Measurements from ENCODE around the gene RCAN1.

Gene RCAN1

DNA sequence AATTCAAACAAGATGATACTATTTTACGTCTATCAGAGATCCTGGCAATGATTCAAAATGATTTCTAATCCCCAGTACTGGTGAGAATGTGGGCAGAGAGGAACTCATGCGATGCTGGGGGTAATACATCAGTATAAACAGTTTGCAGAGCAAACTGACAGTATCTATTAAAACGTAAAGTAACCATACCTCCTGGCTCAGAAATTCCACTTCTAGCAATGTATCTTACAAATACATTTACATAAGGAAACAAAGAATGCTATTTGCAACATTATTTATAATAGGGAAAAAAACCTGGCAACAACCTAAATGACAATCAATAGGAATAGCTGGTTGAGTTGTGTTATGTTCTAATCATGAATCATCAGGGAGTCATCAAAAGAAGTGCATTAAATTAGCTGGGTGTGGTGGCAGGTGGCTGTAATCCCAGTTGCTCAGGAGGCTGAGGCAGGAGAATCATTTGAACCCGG is 15.9 kb downstream of the RCAN1 start:
- TF ChIP-seq, protein P1, sequence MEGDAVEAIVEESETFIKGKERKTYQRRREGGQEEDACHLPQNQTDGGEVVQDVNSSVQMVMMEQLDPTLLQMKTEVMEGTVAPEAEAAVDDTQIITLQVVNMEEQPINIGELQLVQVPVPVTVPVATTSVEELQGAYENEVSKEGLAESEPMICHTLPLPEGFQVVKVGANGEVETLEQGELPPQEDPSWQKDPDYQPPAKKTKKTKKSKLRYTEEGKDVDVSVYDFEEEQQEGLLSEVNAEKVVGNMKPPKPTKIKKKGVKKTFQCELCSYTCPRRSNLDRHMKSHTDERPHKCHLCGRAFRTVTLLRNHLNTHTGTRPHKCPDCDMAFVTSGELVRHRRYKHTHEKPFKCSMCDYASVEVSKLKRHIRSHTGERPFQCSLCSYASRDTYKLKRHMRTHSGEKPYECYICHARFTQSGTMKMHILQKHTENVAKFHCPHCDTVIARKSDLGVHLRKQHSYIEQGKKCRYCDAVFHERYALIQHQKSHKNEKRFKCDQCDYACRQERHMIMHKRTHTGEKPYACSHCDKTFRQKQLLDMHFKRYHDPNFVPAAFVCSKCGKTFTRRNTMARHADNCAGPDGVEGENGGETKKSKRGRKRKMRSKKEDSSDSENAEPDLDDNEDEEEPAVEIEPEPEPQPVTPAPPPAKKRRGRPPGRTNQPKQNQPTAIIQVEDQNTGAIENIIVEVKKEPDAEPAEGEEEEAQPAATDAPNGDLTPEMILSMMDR (IDR thresholded peaks at IDR 0.05; ENCODE audit: insufficient read depth, low read length, missing control alignments), result no peak
- ChIA-PET CTCF (interaction anchor here (0.6 to 6.9 kb wide), 2 partner anchors 11 to 91 kb away, joined by 3 to 336 read pairs; partner anchors contain the start of gene KCNE1), POLR2A (interaction anchor here (1.1 kb wide), 1 partner anchor 72 kb away, joined by 3 read pairs; no protein-coding TSS in a partner anchor)
- no peak for DNase-seq (ENCODE audit: low read depth, low spot score)
- H3K4me3 ChIP-seq (ENCODE audit: low read depth, low read length), result no peak overlapping the region

DNA sequence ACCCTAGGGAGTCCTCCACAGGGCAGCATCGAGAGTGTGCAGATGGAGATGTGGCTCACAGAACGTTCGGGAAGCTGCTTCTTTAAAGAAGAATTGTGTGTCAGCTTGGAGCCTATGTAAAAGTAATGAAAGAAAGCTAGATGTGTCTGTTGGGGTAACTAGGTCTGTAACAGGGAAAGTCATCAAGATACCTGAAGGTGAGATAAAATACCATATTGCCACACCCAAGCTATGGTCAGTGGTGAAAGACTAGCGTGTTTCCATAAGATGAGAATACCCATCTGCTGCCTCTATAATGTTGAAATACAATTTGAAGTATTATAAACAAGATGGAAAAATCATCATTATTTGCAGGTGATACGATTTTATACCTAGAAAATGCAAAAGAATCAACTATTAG is 17.5 kb downstream of the RCAN1 start:
- ChIA-PET POLR2A (no interaction called here), CTCF (interaction anchor here (1.0 to 3.2 kb wide), 4 partner anchors 12 to 87 kb away, joined by 3 to 24 read pairs (median 4); no protein-coding TSS in a partner anchor)
- no peak for DNase-seq (ENCODE audit: low read depth, low spot score)
- TF ChIP-seq, protein P1 (IDR thresholded peaks at IDR 0.05; ENCODE audit: insufficient read depth, low read length, missing control alignments), result no peak
- no peak overlapping the region for H3K4me3 ChIP-seq (ENCODE audit: low read depth, low read length)

DNA sequence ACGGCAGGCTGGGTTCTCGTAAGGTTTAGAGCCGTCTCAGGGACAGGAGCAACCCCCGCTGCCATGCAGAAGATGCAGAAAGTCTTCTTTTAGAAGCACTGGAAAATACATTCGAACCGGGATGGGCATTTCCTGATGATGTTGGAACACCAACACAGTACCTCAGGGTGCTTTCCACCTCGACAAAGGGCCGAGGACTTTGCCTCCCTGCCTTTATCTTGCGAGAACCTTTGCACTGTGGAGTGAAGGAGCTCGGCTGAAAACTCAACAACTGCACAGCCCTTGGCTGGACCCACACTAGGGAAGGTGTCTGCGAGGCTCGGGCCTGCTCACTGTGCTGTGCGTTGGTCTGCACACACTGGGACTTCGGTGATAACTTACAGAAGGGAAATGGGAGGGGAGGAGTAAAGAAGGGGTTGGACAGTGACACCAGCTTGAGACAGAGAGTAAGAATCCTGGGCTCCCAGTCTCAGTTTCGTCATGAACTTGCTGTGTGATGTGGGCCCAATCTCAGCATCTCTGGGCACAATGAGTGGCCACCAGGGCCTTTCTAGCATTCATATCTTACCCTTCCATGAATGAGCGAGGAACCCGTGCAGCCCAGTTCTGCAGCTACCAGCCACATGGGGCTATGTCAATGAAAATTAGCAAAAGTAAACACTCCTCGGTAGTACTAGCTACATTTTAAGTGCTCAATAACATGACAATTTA is 18.2 kb downstream of the RCAN1 start:
- ChIA-PET POLR2A (no interaction called here), CTCF (interaction anchor here (0.6 to 3.2 kb wide), 8 partner anchors 12 to 86 kb away, joined by 3 to 24 read pairs (median 3); no protein-coding TSS in a partner anchor)
- no peak overlapping the region for H3K4me3 ChIP-seq (ENCODE audit: low read depth, low read length)
- no peak for DNase-seq (ENCODE audit: low read depth, low spot score)
- TF ChIP-seq, protein P1 (IDR thresholded peaks at IDR 0.05; ENCODE audit: insufficient read depth, low read length, missing control alignments), result no peak

DNA sequence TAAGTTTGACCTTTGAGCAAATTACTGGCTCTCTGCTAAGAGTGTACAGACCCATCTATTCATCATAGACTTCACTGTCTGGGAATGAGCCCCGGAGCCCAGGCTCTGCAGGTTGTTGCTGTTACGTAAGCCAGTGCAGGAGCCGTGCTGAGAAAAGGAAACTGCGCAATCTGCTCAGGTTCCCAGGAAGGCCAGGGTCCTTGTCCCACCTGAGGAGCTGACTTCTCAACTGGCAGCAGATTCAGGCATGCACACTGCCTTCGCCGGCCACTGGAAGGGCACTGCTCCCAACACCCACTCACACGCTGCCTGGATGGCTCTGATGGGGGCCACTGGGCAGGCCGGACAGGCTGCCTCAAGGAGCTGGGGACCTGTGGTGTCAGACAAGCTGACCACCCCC is 19.5 kb downstream of the RCAN1 start:
- no peak overlapping the region for H3K4me3 ChIP-seq (ENCODE audit: low read depth, low read length)
- DNase-seq (ENCODE audit: low read depth, low spot score), result no peak
- TF ChIP-seq, protein P1 (IDR thresholded peaks at IDR 0.05; ENCODE audit: insufficient read depth, low read length, missing control alignments), result no peak
- POLR2A ChIA-PET, result no interaction called here
- CTCF ChIA-PET, result interaction anchor here (0.9 to 5.5 kb wide), 6 partner anchors 7 to 85 kb away, joined by 3 to 52 read pairs (median 14); no protein-coding TSS in a partner anchor

DNA sequence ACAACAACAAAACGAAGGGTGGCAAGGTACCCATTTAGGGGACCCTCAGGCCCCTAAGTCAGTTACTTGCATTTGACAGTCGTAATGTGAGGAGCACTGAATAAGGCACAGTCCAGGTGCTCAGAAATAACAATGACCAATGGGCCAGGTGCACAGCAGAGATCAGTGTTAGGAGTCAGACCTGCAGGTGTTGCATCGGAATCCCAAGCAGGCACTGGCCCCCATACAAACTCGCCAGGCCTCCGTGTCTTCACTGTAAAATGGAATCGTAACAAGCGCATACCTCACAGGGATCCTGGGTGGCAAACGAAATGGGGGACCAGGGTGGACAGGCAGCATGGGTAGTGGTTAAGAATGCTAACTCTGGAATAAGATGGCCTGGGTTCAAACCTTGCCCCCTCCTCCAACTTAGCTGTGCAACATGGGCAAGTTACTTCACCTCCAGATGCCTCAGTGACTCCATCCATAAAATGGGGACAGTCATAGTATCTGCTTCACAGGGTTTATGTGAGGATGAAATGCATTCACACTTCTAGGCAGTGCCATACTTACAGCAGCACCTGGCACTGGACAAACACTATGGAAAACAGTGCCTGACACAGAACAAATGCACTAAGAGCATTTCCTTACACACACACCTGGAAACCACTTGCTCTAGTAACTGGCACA is 20.2 kb downstream of the RCAN1 start:
- ChIA-PET POLR2A (no interaction called here), CTCF (interaction anchor here (1.3 to 5.5 kb wide), 5 partner anchors 8 to 84 kb away, joined by 4 to 52 read pairs (median 24); no protein-coding TSS in a partner anchor)
- no peak overlapping the region for H3K4me3 ChIP-seq (ENCODE audit: low read depth, low read length)
- TF ChIP-seq, protein P1 (IDR thresholded peaks at IDR 0.05; ENCODE audit: insufficient read depth, low read length, missing control alignments), result no peak
- no peak for DNase-seq (ENCODE audit: low read depth, low spot score)

Measured in AG04449 (cell line).